Mammary epithelial cell (primary cell): ENCODE results near the gene SYT17.

Experiments
- EZH2 ChIP-seq: IDR thresholded peaks from 2 replicates; pipeline ENCODE4 v1.6.1; 2012; ENCODE audit warnings: low read length, inconsistent platforms, borderline replicate concordance
- TF ChIP-seq, protein P1 (sequence below), 2 donors: IDR thresholded peaks in 1 of 2; conservative IDR thresholded peaks in 1 of 2; 2 replicates each; pipeline ENCODE4 v1.5.1; 2011 to 2012; ENCODE audit warnings: inconsistent platforms in 2 of 2, low read length in 2 of 2, mild to moderate bottlenecking in 2 of 2, control low read depth in 1 of 2, low read depth in 1 of 2; ENCODE audit not compliant: insufficient read depth in 1 of 2; ENCODE audit errors: extremely low read depth in 1 of 2

DNA sequence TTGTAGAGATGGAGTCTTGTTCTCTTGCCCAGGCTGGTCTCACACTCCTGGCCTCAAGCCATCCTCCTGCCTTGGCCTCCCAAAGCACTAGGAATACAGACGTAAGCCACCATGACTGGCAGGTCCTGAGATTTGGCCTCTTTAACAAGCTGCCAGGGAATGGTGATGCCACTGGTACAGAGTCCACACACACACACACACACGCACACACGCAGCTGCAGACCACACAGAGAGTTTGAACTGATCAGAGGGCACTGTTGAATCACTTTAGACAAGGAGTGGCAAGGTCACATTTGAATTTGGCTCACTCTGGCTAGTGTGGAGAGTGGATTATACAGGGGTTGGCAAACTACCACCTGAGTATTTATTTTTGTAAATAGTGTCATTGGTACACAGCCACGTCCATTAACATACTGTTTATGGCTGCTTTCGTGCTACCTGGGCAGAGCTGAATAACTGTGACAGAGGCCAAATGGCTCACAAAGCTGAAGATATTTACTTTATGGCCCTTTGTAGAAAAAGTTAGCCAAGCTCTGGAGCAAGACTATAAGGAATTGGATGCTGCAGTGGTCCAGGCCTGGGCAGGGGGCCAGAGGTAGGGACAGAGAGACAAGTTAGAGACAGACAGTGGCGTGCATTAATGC, 44.4 kb upstream of the SYT17 start:
- TF ChIP-seq, protein P1, sequence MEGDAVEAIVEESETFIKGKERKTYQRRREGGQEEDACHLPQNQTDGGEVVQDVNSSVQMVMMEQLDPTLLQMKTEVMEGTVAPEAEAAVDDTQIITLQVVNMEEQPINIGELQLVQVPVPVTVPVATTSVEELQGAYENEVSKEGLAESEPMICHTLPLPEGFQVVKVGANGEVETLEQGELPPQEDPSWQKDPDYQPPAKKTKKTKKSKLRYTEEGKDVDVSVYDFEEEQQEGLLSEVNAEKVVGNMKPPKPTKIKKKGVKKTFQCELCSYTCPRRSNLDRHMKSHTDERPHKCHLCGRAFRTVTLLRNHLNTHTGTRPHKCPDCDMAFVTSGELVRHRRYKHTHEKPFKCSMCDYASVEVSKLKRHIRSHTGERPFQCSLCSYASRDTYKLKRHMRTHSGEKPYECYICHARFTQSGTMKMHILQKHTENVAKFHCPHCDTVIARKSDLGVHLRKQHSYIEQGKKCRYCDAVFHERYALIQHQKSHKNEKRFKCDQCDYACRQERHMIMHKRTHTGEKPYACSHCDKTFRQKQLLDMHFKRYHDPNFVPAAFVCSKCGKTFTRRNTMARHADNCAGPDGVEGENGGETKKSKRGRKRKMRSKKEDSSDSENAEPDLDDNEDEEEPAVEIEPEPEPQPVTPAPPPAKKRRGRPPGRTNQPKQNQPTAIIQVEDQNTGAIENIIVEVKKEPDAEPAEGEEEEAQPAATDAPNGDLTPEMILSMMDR (conservative IDR thresholded peaks at IDR 0.05 in 1 of 2, IDR thresholded peaks at IDR 0.05 in 1 of 2; ENCODE audit: extremely low read depth in 1 of 2, insufficient read depth in 1 of 2, low read depth in 1 of 2, low read length in 2 of 2) = no peak
- TF ChIP-seq EZH2 = no peak
